ENCODE data around the gene SMARCB1. TPM values are rescaled to one million over a fixed set of nuclear protein-coding genes. Genes with fewer than 3 reads are reported as not detected.
A peak's percentile ranks its signal among the peaks of the same experiment; 100 is the strongest.

The SMARCB1 gene
- total RNA-seq, 1 donor from 2014 or later = 22.1 TPM

- DNase-seq = no peak
Measured at GRCh38 chr22:23803001-23803819, 16.4 kb downstream of the SMARCB1 start.

- DNase-seq = no peak
Measured at GRCh38 chr22:23804781-23805291, 18.1 kb downstream of the SMARCB1 start.

- no peak for DNase-seq
Measured at GRCh38 chr22:23806837-23807236, 20.1 kb downstream of the SMARCB1 start.

GRCh38 chr22:23812378-23812777 lies 25.6 kb downstream of the SMARCB1 start:
- no peak for DNase-seq

GRCh38 chr22:23815541-23816155 lies 28.9 kb downstream of the SMARCB1 start:
- no peak for DNase-seq

- no peak for DNase-seq
Measured at GRCh38 chr22:23816156-23816976, 29.6 kb downstream of the SMARCB1 start.

- no peak for DNase-seq
Measured at GRCh38 chr22:23817146-23817545, 30.4 kb downstream of the SMARCB1 start.

GRCh38 chr22:23818541-23818940 lies 31.8 kb downstream of the SMARCB1 start:
- DNase-seq = no peak

- DNase-seq = no peak
Measured at GRCh38 chr22:23820748-23821211, 34.0 kb downstream of the SMARCB1 start.

GRCh38 chr22:23822101-23822671 lies 35.4 kb downstream of the SMARCB1 start:
- no peak for DNase-seq

- no peak for DNase-seq
Measured at GRCh38 chr22:23823331-23823791, 36.6 kb downstream of the SMARCB1 start.

GRCh38 chr22:23824476-23825245 lies 37.9 kb downstream of the SMARCB1 start:
- no peak for DNase-seq

GRCh38 chr22:23825246-23825905 lies 38.6 kb downstream of the SMARCB1 start:
- no peak for DNase-seq

GRCh38 chr22:23826510-23827350 lies 40.0 kb downstream of the SMARCB1 start:
- DNase-seq = no peak

- no peak for DNase-seq
Measured at GRCh38 chr22:23827351-23827995, 40.7 kb downstream of the SMARCB1 start.

- DNase-seq = no peak
Measured at GRCh38 chr22:23828800-23829680, 42.3 kb downstream of the SMARCB1 start.

GRCh38 chr22:23829845-23830372 lies 43.1 kb downstream of the SMARCB1 start:
- peak; percentile 71 for DNase-seq

GRCh38 chr22:23831261-23831660 lies 44.5 kb downstream of the SMARCB1 start:
- DNase-seq = no peak
